Measurements from ENCODE around the gene XPO6.

XPO6 gene

DNA sequence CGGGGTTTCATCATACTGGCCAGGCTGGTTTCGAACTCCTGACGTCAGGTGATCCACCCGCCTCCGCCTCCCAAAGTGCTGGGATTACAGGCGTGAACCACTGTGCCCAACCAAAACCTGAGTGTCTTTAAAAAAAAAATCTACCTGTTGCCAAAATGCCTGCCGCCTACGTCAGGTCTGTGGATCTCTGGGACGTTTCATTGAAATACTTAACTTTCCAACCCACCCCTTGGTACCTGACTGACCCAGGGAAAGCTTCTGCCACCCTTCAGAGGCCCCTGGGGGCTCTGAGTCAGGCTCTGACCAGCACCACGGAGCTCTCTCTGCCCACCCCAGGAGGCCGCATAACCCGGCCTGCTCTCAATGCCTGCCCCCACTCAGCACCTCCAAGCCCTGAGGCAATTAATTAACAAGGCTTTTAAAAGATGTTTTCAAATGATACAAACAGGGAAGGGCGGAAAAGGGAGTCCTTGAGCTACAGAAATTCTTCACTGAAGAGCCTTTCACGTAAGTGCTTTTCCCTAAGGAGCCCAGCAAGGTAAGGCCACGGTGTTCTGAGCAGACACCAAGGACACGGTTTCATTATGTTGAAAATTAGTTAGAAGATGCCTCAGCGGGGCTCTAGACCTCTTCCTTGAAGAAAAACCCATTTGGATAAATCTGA, 118.9 kb downstream of the XPO6 start:
- in situ Hi-C loops (cut with MboI; ENCODE audit: low sequenced_read_pairs) = no loop called here

DNA sequence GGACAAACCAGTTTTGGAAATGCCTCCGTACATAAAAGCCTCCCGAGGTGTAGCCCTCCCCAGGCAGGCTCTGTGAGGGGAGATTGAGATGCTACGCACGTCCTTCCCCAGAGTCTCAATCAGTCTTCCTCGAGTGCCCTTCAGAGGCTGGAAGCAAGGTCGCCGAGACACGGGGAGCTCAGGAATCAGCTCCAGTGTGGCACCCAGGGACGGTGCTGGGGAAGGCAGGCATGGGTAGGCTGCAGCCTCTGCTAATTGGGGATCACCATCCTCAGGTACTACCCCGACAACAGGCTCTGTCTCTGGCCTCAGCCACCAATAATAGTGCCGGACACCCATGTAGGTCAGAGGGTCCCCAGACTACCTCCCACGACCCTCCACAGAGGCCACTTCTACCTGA, 120.1 kb downstream of the XPO6 start:
- in situ Hi-C loops (cut with MboI; ENCODE audit: low sequenced_read_pairs) = no loop called here

DNA sequence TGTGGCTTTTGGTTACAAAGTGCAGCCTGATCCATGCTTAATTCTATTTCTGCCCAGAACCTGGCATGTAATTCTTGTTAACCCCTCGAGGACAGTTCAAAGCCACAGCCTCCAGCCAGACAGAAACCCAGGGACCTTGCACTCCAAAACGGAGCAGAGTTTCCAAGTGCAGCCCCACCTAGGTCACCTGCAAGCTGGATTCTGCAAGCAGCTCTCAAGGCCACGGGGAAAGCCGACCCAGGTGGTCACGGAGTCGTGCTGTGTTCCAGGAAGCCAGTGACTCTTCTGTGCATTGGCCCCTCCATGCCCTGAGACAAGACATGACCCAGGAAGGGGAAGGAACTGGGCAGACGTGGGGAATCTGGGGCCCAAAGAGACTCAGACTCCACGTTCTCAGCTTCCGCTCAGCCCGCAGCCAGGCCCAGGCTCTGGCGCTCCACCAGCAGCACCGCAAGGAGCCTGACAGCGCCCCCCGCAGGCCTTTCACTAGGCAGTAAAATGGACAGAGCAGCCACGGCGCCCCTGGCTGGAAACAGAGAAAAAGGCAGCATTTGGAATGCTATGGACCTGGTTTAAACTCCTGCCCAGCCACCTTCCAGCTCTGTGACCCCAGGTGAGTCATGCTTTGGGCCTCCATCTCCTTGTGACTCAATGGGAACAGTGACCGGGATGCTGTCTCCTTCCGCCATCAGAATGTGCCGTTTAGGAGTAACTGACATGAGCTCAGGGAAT, 121.0 kb downstream of the XPO6 start:
- in situ Hi-C loops (cut with MboI; ENCODE audit: low sequenced_read_pairs) = no loop called here

DNA sequence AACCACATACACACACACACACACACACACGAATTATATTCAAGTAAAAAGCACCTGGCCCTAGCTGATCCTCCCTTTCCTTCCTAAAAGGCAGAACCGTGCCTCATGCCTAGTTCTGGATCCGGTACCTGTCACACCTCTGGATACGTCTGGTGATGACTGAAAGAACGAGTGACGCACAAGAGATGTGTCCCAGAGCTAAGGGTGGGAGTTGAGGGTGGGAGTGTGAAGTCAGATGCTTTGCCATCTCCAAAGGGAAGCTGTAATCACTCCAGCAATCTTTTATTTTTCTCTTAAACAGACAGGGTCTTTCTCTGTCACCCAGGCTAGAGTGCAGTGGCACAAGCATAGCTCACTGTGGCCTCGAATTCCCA, 121.8 kb downstream of the XPO6 start:
- in situ Hi-C loops (cut with MboI; ENCODE audit: low sequenced_read_pairs) = no loop called here

DNA sequence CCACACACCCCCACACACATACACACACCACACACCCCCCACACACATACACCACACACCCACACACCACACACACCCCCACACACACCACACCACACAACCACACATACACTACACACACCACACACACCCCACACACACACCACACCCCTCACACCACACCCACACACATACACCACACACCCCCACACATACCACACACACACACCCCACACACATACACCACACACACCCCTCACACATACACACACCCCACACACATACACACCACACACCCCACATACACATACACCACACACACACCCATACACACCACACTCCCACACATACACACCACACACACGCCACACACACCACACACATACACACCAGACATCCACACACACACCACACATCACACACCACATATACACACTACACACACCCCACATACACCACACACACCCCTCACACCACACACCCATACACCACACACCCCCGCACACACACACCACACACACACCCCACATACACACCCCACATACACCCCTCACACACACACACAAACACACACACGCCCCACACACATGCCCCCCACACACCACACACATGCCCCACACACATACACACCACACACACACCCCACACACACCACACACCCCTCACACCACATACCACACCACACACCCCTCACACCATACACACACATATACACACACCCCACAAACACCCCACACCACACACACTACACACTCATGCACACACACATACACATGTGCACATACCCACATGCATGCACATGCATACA, 122.4 kb downstream of the XPO6 start:
- in situ Hi-C loops (cut with MboI; ENCODE audit: low sequenced_read_pairs) = no loop called here

DNA sequence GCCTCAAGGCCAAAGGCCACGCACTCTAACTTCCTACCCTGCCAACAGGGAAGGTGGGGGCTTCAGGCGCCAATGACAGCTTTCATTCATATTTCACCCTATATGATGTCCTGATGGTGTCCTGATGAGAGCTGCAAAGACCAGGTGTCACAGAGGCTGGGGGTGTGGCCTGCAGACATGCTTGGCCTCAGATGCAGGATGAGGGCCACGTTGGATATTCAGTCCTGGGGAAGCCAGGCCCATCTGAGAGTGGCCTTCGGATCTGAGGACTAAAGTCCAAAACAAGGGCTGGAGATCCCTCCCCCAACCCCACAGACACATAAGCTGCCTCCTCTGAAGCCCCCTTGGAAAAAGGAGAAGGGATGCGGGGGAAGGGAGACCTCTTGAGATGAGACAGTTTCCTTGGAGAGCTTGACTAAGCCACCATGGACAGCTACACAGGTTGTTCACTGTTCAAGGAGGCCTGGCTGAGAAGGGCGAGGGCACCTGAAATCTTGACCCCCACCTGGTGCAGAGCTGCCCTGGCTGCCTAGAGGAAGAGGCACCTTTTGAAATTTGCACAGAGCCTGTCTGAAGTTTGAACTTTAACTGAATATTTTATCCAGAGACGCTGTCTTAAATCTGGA, 124.0 kb downstream of the XPO6 start:
- in situ Hi-C loops (cut with MboI; ENCODE audit: low sequenced_read_pairs) = no loop called here

DNA sequence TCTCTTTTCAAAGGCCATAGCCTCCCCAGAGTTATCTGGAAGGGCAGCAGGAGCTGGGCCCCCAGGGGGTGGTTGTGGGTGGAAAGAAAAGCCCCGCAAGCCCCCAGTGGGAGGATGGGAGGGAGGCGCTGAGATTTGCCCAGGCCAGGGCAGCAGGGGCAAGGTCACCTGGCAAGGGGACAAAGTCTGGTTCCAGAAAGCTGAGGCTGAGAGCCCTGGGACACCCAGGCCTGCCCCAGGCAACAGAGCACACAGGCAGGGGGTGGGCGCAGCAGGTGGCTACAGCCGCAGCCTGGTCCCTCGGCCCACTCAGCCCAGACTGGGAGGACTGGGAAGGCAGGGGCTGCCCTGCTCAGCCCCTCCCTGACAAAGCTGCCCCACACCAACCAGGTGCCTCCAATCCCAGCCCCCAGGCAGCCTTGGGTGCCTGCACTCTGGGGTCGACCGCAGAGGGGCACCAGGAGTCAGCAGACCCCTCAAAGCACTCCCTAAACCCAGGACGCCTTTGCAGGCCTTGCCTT, 124.6 kb downstream of the XPO6 start:
- in situ Hi-C loops (cut with MboI; ENCODE audit: low sequenced_read_pairs) = no loop called here

DNA sequence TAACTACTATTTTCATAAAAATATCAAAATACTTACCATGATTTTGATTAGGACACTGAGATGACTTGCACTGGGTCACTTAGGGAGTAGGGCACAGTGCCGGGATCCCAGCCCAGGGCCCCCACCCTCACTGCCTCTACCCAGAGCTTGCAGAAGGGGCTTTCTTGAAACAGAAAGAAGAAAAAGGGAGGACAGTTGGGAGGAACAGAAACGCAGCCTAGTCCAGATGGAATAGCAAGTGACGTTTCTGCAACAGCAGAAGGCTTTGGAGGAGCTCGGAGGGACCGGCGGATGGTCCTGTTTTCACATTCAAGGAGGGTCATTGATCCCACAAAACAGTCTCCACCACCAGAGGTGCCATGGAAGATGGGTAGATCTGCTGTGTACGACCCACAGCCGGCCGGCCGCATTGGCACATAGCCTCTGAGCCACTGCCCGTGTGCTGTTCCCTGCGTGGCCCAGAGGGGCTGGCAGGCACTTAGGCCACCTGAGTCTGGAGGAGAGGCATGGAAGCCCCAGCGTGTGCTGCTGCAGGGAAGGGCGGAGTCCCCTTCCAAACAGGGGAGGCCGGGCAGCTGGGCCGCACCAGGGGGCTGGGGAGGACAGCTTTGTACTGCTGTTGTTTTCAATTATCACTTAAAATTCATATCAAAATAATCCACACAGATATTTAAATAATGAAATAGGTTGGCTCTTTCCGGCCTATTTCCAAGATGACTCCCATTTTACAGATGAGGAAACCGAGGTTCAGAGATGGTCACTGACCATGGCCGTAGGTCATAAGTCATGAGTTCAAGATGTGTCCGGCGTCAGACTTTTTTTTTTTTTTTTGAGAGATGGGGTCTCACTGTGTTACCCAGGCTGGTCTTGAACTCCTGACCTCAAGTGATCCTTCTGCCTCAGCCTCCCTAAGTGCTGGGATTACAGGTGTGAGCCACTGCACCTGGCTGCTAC, 125.3 kb downstream of the XPO6 start:
- in situ Hi-C loops (cut with MboI; ENCODE audit: low sequenced_read_pairs) = no loop called here

DNA sequence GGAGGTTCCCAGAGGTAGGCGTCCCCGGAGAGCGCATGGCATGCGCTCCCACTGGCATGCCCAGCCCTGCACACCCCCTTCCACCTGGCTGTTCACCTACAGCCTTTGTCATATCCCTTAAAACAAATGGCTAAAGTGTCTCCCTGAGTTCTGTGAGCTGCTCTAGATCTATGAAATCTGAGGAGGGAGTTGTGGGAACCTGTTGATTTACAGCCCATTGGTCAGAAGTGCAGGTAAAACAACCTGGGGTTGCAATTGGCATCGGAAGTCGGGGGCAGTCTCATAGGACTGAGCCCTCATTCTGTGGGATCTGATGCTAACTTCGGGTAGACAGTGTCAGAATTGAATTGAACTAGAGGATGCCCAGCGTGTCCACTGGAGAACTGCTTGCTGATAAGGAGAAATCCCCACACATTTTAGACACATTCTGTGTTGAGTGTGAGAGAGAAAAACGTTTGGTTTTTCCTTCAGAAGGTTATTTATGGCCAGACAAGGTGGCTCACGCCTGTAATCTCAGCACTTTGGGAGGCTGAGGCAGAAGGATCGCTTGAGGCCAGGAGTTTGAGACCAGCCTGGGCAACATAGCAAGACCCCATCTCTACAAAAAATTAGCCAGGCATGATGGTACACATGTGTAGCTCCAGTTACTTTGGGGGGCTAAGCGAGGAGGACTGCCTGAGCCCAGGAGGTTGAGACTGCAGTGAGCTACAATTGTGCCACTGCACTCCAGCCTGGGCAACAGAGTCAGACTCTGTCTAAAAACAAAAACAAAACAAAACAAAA, 126.2 kb downstream of the XPO6 start:
- in situ Hi-C loops (cut with MboI; ENCODE audit: low sequenced_read_pairs) = no loop called here

DNA sequence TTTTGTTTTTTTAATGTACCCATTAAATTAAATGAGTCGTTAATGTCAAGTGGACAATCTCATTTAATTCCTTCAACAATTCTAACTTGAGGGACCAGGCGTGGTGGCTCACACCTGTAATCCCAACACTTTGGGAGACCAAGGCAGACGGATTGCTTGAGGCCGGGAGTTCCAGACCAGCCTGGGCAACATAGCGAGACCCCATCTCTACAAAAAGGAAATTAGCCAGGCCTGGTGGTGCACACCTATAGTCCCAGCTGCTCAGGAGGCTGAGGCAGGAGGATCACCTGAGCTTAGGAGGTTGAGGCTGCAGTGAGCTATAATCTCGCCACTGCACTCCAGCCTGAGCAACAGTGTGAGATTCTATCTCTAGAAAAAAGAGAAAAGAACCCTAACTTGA, 127.6 kb downstream of the XPO6 start:
- in situ Hi-C loops (cut with MboI; ENCODE audit: low sequenced_read_pairs) = no loop called here

DNA sequence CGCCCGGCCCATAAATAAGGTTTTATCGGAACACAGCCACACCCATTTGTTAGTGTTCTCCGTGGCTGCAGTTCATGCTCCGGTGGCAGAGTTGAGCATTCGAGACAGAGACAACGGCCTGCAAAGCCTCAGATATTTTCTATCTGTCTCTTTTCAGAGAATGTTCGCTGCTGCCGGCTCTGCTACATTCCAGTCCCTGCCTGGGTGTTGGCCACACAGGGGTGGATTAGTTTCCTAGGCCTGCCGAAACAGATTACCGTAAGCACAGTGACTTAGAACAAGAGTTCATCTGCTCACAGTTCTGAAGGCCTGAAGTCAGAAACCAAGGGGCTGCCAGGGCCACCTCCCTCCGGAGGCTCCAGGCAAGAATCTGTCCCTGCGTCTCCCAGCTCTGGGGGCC, 129.1 kb downstream of the XPO6 start:
- in situ Hi-C loops (cut with MboI; ENCODE audit: low sequenced_read_pairs) = no loop called here

DNA sequence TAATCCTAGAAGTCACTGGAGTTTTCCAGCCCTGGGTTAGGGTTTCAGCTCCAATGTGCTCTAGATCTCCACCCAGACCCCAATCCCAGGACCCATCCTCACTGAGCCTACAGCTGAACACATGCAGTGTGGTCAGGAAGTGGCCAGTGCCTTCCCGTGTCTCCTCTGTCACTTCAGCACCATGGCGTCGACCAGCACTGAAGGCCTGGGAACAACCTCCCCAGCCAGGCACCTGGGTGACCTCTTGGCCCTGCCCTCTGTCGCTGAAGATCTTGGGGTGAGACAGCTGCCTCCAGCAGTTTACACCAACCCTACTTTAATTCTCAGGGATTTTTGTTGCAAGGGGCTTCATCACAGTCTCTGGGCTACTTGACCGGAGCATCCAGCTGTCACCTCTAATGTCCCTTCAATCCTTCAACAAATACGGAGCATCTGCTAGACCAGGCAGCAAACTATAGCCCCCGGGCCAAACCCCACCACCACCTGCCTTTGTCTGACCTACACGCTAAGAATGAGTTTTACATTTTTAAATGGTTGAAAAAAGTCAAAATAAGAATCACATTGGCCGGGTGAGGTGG, 130.3 kb downstream of the XPO6 start:
- in situ Hi-C loops (cut with MboI; ENCODE audit: low sequenced_read_pairs) = no loop called here

DNA sequence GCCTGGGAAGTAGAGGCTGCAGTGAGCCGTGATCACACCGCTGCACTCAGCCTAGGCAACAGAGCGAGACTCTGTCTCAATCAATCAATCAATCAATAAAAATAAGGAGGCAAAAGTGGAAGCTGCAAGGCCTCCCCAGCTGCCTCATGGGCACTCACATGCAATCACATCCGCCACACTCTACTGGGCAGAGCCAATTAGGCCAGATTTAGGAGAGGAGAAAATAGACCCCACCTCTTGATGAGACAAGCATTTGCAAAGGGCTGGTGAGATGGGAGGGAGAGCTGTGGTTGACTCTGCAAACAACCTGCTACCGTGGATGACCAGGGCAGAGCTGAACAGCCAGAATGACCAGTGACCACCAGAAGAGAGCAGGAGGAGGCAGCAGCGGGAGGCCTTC, 133.5 kb downstream of the XPO6 start:
- in situ Hi-C loops (cut with MboI; ENCODE audit: low sequenced_read_pairs) = no loop called here

DNA sequence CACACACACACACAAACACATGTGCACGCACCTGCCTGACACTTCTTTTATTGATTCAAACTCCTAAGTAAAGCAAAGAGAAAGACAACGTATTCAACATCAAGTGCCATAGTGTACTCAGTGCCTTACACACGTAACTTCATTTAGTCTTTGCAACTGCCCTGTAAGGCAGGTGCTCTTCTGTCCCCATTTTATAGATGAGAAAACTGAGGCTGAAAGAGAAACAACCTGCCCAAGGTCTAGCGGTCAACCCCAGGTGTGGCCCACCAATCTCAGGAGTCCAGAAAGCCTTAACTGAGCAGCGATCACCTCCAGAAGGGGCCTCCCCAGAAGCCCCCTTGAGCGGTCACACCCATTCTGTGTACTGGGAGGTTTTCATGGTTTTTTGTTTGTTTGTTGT, 137.9 kb downstream of the XPO6 start:
- in situ Hi-C loops (cut with MboI; ENCODE audit: low sequenced_read_pairs) = no loop called here

DNA sequence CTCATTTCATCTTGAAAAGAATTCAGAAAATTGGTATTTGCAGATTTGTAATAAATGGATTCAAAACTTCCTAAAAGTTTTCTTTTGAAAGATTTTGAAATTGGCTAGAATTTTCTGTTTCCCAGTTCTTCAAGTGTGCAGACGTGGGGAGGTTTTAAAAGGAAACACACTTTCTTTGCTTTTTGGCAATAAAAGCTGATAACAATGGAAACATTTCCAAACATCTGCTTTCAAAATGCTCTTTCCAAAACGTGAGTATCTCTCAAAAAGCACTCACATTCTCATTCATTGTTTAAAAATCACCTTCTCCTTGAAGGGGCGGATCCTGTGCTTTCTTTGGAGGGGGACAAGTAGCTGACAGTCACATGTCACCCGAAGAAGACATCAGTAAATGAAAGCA, 139.7 kb downstream of the XPO6 start:
- in situ Hi-C loops (cut with MboI; ENCODE audit: low sequenced_read_pairs) = no loop called here

DNA sequence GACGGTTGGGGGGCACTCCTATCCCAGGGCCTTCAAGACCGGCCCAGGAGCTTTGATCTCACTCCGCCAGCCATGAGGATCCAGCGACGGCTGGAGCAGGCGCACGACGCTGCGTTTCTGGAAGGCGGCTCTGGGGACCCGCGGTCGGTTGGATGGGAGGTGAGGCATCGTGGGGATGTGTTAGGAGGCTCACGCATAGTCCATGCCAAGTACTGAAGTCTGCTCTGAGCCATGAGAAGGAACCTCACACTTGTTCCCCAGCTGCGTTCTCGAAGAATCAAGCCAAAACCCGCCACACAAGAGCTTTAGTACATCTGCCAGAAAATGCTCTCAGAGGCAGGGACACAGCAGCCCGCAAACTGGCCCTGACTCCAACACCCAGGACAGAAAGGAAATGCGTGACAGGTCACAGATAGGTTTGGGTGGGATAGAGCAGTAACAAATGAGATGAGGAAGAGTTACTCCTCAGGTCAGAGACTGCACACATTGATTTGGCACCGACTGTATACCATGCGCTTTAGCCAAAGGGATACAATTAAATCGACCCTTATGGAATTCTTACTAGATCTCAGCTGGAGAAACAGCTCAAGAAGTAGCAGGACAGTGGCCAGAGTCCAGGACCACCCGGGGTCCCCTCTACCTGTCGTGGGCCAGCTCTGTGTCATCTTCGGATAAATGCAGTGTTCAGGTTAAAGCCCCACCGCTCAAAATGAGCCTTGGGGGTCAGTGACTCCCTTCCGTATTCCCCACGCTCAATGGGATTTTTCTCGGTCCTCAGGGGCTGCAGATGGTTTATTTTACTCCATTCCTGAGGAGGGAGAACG, 141.6 kb downstream of the XPO6 start:
- in situ Hi-C loops (cut with MboI; ENCODE audit: low sequenced_read_pairs) = no loop called here

DNA sequence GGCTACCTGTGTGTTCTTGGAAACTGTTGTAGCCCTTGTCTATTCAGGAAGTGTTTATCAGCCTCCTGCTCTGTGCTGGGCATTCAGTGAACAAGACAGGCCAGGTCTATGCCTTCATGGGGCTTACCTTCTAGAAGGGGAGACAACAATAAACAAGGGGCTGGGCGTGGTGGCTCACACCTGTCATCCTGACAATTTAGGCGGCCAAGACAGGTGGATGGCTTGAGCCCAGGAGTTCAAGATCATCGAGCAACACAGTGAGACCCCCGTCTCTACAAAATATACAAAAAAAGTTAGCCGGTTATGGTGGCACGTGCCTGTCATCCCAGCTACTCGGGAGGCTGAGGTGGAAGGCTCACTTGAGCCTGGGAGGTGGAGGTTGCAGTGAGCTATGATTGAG, 142.8 kb downstream of the XPO6 start:
- in situ Hi-C loops (cut with MboI; ENCODE audit: low sequenced_read_pairs) = no loop called here

All from hTERT RPE-1 (cell line).